Hippocampal formation (tissue), 2 donors: ENCODE measurements around the gene MLYCD.

Source experiments
- DNase-seq, 2 donors: peaks; one replicate each; lab custom pipeline; 2025; lab: John Stamatoyannopoulos, UW

MLYCD gene

DNA sequence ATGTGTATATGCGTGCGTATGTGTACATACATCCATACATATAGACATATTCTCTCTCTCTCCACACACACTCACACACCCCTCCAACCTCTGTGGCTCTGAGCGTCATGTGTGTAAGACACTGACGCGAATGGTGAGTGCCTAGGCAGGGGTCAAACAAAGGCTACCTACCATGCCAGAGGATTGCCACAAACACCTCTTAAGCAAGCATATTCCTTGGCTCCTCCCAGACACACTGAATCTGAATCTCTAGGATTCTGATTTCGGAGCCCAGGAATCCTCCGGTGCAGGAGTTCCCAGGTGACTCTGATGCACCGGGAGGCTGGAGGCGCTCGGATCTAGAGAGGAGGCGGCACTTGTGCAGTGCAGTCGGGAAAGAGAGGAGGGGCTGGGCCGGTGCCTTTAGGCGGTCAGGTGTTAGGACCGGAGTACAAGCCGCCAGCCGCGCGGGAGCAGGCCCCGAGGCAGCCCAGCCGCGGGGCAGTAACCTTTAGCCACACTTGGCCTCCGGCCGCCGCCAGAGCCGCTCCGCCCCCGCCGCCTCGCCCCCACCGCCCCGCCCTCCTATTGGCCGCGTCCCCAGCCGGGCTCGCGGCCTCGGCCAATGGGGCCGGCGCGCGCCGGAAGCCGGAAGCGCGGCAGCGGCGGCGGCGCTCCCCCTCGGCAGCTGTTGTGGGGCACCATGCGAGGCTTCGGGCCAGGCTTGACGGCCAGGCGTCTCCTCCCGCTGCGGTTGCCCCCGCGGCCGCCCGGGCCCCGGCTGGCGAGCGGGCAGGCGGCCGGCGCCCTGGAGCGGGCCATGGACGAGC, at the start of gene MLYCD:
MLYCD (plus strand) TSS at position 653 of the 809 bp plus-strand sequence; CDS start at position 683, 30 bp downstream.
- peak; percentile 81 to 91 for DNase-seq

DNA sequence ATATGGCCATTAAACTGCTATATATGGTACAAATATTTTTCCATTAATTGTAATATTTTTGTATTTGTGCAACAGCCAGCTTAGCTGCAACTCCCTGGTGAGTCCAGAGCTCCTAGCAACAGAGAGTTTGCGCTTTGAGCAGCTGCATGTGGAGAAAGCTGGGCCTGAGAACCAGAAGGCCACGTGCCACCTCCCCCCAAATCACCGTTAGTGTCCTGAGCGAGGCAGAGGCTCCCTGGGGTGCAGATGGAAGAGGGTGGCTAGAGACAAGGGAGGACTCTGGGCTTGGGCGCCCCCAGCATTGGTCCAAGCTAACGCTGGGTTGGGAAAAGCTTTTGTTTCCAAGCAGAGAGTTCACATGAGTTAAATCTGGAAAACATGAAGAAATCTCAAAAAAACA, 49.5 kb upstream of the MLYCD start:
- no peak for DNase-seq

DNA sequence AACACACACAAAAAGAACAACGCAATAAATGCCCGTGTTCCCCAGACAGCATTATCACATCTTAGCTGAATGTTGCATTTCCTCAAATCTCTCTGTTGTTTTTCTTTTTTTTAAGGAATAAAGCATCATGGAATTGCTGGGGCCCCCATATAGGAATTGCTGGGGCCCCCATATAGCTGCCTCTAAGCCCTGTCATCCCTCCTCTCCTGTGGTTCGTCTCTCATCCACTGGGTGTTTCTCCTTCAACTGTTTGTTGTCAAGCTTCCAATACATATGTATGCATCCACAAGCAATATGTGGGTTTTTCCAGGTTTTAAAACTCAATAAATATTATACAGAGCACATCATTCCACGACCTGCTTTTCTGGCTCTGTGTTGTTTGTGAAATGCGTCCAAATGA, 48.0 kb upstream of the MLYCD start:
- no peak for DNase-seq

DNA sequence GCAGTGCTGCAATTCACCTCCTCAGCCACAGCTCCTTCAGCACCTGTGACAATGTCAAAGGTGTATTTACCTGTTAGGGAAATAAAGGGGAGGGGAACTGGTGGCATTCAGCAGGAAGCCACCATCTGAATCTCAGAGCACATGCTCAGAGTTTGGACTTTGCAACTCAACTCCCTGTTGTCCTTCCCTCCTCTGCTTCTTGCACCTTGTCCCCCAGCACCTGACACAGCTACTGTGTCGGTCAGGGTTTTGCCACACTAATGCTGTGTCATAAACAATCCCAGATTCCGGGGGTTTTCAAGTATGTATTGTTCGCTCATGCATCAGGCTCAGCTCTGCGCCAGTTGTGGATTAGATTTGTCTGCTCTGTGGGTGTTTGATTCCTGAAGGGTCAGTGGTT, 47.4 kb upstream of the MLYCD start:
- no peak for DNase-seq

DNA sequence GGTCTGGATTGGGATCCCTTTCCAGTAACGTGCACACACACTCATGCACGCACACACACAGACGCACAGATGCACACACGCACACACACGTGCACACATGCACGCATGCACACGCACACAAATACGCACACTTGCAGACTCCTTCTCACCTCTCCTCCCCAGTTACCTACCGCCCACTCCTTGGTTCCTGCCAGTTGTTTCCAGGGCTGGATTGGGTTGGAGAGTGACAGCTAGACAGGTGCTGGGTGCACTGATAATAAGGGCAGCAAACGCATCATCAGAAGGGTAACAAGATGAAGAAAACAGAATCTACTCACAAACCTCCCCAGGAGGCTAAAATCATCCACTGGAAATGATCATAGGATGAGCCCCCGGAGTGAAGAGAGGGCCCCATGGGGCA, 46.1 kb upstream of the MLYCD start:
- no peak for DNase-seq

DNA sequence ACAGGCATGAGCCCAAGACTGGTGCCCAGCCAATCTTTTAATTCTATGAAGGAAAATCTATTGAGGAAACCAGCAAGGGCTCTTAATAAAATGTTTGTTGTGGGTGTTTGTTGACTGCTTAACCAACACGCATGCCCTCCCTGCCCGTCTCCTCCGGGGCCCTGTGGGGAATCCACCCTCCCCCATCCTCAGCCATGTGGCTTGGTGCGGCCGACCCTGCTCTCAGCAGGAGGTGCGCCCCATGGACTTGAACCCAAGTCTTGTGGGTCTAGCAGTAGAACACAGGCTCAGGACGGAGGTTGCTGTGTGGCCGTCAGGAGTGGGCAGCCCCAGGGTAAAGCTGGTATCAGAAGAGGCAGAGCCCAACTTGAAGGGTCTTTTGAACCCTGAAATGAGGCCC, 45.1 kb upstream of the MLYCD start:
- no peak for DNase-seq

DNA sequence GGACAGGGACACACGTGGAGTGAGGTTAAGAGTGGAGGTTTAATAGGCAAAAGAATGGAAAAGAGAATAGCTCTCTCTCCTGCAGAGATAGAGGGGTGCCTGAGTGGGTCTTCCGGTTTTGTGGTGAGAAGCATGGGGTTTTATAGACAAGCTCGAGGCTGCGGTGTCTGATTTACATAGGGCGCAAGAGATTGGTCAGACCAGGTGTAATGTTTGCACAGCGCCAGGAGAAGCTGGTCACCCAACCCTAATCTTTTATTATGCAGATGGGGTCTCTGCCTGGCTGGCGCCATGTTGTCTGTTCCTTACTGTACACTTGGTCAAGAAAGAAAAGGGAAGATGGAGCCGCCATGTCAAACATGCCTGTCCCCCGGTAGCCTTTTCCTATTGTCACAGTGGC, 44.5 kb upstream of the MLYCD start:
- no peak for DNase-seq

DNA sequence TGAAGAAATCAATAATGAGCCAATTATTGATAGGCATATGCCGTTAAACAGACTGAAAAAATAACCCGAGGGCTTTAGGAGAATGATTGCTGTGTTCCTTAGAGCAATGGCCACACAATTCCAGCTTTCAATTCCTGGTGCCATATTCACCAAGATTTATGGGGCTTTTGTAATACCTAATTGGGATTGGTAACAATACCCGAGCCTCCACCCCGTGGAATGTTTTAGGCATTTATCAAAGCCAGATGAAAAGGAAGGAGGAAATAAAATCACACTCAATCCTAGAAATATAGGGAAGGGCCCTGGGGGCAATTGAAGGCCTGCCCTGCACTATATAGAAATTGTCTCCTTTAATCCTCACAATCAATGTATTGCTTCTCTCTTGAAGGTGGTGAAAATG, 42.1 kb upstream of the MLYCD start:
- DNase-seq = no peak

DNA sequence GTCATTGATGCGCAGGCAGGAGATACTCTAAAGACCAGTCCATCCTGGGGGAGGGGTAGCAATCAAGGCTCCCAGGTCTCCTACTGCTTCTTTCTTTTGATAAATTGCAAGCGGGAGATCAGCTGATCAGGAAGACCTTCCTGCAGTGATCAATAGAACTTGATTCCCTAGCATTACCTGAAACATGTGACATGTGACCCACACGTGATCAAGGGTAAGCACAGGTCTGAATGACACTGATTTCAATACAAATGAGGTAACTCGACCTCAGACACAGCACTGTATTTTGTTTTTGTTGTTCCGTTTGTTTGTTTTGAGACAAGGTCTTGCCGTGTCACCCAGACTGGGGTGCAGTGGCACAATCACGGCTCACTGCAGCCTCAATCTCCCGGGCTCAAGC, 39.6 kb upstream of the MLYCD start:
- DNase-seq = no peak

DNA sequence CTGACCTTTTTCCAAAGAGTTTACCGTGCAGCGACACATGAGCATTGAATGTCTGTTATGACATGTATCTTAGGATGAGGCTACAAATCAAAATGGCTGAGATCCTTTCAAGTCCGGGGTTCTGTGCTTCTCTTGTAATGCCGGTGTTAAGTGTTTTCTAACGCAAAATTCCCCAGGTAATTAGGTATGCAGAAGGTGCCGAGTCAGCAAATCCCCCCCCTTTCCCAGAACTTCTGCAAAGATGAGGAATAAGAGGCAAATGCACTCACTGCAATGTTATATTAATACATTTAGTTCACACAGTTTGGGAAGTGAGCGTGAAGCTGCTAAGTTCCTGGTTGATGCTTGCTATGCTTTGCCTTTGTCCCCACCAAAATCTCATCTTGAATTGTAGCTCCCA, 36.3 kb upstream of the MLYCD start:
- no peak for DNase-seq

DNA sequence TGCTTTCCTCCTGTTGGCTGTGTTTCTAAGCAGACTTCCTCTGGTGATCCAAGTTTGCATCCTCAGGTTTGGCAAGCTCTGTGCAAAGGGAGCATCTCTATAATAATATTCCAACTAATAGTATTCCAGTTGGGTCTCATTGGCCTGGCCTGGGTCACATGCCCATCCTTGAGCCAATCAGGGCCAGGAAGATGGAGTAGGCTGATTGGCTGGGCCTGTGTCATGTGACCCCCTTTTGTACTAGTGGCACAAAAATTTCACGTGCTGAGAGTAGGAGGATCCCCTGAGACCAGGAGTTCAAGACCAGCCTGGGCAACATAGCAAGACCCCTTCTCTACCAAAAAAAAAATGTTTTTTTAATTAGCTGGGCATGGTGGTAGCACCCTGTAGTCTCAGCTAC, 35.2 kb upstream of the MLYCD start:
- no peak for DNase-seq

DNA sequence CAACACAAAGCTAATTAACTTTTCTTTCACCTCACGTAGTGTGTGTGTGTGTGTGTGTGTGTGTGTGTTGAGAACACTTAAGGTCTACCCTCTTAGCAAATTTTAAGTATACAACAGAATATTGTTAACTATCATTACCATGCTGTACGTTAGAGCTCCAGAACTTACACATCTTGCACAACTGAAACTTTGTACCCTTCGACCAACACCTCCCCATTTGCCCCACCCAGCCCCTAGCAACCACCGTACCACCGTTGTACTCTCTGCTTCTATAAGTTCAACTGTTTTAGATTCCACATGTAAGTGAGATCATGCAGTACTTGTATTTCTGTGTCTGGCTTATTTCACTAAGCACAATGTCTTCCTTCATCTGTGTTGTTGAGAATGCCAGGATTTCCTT, 28.1 kb upstream of the MLYCD start:
- no peak for DNase-seq

DNA sequence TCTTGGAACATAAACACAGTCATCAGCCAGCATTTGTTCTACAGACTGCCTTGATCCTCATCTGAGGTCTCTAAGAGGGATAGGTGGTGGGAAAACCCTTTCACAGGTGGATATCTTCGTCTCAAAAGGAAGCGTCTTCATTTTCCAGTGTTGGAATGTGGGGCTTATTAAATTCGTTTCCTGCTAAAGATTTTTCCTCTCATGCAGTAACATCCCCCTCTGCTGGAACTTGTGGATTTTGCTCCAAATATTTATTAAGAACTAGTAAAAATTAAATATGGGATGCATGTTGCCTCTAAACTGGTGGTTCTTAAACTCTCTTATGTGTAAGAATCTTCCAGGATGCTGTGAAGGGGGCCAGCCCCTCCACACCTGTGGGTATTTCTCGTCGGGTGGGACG, 20.1 kb upstream of the MLYCD start:
- peak in 1 of 2 donors; percentile 8 for DNase-seq

DNA sequence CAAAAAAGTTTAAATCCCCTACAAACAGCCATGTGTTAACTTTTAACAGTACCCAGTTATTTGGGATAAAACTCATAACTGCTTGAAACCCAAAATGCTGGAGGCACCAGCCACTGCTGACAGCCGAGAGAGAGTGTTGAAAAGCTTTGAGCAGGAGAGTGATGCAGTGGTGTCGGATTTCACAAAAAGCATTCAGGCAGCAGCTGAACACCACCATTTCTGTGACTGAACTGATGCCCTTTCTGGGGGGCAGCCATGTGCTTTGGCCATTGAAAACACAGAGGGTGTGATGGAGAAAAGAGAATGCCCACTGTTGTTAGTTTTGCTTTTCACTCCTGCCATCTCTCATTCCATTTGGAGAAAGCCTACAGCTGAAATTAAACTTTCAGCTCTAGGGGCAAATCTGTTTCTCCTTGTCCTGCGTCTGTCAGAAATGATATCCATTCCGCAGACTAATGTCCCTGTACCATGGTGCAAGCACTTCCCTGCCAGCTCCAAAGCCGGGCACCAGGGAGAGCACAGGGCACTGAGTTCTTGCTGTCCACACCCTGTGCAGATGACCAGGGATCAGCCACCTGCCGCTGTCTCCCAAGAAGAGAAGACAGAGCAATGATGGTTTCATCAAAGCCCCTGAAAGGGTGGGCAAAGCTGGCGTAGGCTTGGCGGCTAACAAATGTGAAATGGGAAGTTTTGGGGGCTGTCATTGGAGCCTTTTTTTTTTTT, 16.6 kb upstream of the MLYCD start:
- DNase-seq = no peak

DNA sequence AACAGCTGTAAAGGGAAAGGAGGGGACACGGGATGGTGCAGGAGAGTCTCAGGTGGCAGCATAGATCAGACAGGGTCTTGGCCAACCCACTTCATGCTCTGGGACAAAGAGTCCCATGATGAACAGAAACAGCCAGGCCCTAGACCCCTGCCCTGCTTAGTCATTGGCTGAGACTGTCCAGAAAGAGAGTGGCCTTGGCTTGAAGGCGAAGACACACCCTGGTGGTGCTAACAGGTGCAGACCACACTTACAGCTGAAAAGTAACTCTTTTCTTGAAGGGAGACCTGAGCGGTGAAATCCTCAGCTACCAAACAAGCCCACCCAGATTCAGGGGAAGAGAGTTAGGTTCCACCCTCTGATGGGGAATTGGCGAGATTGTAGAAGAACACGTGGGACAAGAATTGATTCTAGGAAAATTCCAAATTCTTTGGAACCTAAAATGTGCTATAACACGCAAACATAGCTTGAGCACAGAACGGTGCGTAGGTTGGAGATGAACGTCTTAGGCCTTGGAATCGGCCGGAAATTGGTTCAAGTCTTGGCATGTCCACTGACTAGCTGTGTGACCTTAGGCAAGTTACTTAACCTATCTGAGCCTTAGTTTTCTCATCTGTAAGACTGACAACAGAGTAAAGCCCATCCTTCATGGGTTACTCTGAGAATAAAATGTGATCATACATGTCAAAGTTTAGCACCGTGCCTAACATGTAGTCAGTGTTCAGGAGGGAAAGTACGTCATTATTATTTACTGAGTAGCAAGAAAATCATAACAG, 12.5 kb upstream of the MLYCD start:
- DNase-seq = no peak

DNA sequence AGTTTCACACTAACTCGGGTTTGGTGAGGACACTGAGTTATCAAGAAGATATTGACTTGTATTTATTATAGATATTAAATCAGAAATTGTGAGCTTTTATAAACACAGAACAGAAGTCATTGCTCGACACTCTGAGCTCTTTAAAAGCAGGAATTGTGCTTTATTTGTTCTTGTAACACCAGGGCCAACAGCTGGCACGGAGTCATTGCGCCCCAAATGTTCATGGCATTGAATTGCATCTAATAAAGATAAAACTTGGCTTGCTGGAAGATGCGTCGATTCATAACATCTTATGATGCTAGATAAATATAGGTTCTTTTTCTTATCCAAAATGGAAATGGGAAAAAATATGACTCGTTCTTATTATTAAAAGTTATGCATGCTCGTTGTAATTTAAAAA, 11.8 kb upstream of the MLYCD start:
- DNase-seq = peak; percentile 42 to 67

DNA sequence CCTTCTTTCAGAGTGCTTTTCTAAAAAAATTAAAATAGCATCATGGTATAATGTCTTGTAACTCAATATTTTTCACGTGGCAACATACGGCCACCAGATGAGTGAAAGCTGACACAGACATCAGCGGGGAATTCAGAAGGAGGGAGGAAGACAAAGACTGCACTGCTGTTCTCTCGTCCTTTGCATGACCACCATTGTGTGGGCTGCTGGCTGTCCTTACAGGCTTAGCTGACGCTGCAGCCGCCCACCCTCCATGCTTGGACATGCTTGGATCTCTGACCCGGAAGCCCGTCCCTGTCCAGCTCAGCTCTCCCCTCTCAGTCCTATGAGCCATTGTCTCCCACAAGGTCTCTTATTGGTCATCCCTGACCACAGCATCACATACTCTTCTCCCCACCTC, 11.4 kb upstream of the MLYCD start:
- DNase-seq = no peak

DNA sequence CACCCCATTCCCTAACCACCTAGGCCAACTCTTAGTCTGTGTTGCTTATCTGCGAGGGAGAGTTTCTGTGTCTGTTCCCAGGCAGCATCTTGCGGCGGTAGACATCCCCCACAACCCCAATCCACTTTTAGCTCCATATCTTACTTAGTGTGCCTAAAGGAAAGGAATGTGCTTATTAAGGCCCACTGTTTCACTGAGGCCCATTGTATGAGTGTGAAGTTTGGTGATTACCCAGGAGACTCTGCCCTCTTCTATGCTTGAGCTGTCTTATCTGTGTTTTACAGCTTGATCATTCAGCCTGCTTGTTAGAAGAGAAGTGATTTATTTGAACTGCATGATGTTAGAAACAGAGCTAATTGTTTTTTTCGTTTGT, 10.3 kb upstream of the MLYCD start:
- no peak for DNase-seq

DNA sequence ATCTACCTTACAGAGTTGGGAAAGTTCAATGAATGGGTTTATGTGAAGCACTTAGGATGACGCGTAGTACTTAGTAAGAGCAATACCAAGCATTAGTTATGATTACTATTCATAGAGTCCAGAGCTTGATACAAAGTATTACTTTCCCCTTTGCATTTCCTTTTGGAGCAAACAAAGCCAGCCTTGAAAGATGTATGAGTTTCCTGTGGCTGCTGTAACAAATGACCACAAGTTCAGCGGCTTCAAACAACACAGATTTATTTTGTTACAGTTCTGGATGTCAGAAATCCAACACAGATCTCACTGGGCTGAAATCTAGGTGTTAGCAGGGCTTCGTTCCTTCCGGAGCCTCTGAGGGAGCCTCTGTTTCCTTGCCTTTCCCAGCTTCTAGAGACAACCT, 8.6 kb upstream of the MLYCD start:
- DNase-seq = no peak

DNA sequence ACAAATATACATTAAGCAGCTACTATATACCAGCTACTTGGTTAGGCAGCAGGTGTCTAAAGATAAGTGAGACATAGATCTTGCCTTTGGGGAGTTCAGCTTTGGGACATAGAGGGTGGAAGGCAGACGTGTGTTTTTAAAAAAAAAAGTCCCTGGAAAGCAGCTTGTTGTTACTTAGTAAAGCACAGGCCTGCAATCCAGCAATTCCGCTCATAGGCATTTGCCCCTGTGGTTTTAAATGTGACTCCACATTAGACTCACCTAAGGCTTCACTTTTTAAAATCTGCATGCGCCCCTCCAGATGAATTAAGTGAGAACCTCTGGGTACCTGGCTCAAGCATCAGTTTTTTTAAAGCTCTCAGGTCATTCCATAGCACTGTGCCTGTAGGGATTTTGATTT, 7.2 kb upstream of the MLYCD start:
- DNase-seq = no peak

DNA sequence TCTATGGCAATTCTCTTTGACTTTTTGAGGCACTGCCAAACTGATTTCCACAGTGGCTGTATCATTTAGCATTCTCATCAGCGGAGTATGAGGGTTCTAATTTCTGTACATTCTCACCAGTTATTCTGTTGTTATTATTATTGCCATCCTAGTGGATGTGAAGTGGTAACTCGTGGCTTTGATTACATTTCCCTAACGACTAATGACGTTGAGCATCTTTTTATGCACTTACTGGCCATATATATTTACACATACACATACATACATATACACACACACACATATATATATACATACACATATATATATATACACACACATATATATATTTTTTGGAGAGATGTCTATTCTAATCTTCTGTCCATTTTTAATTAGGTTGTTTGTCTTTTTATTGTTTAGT, 3.7 kb upstream of the MLYCD start:
- no peak for DNase-seq

DNA sequence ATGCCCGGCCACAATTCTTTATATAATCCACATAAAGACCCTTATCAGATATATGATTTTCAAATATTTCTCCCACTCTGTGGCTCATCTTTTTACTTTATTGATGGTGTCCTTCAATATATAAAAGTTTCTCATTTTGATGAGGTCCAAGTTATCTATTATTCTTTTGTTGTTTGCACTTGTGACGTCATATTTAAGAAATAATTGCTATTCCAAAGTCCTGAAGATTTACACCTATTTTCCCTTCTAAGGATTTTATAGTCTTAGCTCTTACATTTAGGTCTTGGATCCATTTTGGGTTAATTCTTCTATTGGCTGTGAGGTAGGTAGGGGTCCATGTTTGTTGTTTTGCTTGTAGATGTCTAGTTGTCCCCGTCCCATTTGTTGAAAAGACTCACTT, 3.0 kb upstream of the MLYCD start:
- no peak for DNase-seq
